NB4 (cell line): Measurements from ENCODE around the gene YAP1.

Source experiments
- CTCF ChIP-seq: IDR thresholded peaks from one replicate; pipeline ENCODE4 v1.5.1; 2012; ENCODE audit warnings: low read depth, low read length
- MAX ChIP-seq: IDR thresholded peaks from 2 replicates; pipeline ENCODE4 v1.6.1; 2011; ENCODE audit warnings: low read depth, low read length
- MYC ChIP-seq: IDR thresholded peaks from 2 replicates; pipeline ENCODE4 v1.6.1; 2011; ENCODE audit warnings: low read depth, low read length
- POLR2A ChIP-seq: IDR thresholded peaks from 2 replicates; pipeline ENCODE4 v1.6.1; 2011; ENCODE audit warnings: mild to moderate bottlenecking; ENCODE audit not compliant: insufficient read length; ENCODE audit errors: extremely low read depth

GRCh38 chr11:102260241-102260640 is 150.0 kb downstream of the YAP1 start:
- TF ChIP-seq CTCF: no peak
- TF ChIP-seq MAX: no peak
- no peak for TF ChIP-seq MYC
- TF ChIP-seq POLR2A: no peak
